HG03575 (cell line): Measurements from ENCODE around the gene B9D1.
A peak's percentile ranks its signal among the peaks of the same experiment; 100 is the strongest.

Experiments
- ATAC-seq: cut with Tn5 transposase; IDR thresholded peaks from one replicate; pipeline ENCODE4 v1.9.1; 2021; ENCODE audit not compliant: unreplicated experiment, insufficient number of reproducible peaks, low FRiP score; ENCODE audit errors: extremely low read depth

The B9D1 gene

DNA sequence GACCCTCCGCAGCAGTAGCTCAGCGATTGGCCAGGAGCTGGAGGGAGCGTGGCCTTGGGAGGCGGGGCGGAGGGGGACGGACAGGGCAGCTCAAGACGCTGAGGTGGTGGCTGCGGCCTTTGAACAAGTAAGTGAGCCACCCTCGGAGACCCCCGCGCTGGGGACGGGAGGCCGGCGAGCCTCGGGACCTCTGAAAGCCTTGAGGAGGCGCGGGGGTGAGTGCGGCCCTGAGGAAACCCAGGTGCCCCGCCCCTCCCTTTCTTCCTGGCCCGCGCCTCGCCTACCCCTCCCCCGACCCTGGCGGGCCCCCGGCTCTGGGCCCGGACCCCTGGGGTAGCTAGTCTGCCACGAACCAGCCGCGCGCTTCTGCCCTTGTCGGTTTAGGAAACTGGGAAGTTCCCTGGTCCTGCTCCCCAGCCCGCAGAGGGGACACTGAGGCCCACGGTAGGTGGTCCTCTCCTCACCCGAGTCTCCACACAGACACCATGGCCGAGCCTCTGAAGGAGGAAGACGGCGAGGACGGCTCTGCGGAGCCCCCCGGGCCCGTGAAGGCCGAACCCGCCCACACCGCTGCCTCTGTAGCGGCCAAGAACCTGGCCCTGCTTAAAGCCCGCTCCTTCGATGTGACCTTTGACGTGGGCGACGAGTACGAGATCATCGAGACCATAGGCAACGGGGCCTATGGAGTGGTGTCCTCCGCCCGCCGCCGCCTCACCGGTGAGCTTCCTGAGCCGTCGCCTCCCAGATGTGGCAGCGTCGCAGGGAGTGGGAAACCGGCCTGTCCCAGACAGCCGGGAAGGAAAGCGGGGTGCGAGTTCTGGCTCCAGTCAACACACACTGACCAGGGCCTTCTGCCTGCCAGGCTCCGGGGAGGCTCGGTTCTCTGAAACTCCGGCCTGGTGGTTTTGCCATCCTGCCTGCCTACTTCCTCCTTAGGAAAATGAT lies 16.2 kb upstream of the B9D1 start, which contains the start of gene MAPK7:
TSS of gene MAPK7 (plus strand) at position 83 of the 945 bp plus-strand sequence. CDS start at position 486, 403 bp downstream.
- ATAC-seq = no peak

DNA sequence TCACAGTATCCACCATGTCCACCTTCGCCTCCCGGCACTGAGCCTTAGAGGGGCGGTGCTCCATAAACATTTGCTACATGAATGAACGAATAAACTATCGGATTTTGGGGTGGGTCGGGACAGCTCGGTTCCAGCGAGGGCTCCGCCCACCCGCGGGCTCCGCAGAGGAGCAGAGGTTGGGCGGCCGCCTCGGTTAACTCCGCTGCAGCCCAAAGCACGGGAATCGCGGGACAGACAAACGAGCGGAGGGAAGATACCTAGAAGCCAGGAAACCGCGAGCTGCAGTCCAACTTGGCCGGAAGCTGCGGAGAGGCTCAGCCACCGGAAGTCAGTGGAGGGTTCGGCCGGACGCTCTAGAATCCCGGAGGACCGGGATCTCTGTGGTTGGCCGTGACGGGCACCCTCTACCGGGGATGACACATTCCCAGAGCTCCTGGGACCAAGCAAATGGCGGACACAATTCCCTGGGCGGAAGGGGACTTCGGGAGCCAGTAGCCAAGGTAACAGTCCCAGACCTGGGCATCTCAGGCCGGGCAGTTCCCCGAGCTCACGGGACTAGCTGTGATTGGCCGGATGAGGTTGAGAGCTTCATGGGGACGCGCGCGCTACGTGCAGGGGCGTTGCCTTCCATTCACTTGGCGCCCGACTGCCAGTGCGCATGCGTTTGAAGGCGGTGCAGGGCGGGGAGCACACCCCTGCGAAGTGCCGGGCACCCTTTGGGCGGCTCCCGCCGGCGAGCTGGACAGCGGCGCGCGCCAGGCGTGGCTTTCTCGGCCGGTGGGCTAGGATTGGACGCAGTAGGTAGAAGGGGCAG lies 15.3 kb upstream of the B9D1 start:
- peak; percentile 60 for ATAC-seq

DNA sequence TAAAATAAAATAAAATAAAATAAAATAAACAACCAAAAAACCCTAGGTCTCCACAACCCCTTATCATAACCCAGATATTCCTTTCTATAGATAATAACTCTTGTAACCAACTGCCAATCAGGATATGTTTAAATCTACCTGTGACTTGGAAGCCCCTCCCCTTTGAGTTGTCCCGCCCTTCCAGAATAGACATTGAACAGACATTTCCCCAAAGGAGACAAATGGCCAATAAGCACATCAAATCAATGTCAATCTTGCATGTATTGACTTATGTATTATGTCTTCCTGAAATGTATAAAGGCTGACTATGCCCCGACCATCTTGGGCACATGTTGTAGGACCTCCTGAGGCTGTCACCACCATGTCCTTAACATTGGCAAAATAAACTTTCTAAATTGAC lies 14.3 kb upstream of the B9D1 start:
- no peak for ATAC-seq

DNA sequence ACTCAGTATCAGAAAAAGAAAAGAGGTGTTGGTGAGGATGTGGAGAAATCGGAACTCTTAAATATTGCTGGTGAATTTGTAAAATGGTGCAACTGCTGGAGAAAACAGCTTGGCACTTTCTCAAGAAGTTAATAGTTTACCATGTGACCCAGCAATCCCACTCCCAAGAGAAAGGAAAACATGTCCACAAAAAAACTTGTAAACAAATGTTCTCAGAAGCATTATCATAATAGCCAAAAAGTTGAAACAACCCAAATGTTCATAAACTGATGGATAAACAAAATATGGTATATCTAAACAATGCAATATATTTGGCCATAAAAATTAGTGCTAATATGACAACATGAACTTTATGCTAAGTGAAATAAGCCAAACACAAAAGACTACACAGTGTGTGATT lies 13.2 kb upstream of the B9D1 start:
- no peak for ATAC-seq

DNA sequence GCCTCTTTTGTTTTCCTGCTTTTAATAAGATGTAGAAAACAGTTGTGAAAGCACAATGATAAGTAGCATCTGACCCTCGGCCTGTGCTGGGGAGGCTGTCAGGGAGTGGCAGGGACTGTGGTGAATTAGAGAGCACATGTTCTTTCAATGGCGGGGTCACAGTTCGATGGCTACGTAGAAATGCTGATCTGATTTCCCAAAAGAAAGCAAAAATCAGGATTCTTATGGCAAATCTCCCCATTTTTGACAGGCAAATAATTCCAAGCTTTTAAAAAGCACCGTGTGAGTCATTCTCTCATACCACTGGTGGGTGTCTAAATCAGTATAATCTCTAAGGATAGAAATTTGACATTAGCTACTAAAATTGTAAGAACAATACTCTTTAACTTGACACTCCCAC lies 11.6 kb upstream of the B9D1 start:
- no peak for ATAC-seq

DNA sequence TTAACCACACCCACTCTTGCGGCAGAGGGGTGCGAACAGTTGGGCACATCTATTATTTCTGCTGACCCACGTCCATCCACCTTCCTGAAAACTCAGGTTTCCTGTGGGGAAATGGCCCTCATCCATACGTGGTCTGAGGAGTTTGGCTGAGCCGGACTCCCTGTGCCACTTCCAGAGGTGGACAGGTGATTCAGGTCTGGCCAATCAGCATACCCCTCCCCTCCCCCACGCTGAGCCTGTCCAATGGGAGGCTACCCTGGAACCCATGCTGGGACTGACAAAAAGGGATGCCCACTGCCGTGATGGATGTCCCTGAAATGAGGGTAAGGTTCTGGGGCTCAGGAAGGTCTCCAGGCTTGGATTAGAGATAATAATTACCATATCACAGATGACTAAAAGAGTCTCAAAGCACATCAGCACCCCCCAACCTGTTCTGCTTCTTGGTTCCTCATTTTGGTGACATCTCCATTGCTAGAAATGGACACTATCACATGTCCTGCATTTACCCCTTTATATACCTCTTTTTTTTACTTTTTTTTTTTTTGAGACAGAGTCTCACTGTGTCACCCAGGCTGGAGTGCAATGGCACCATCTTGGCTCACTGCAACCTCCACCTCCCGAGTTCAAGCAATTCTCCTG lies 10.5 kb upstream of the B9D1 start:
- no peak for ATAC-seq

DNA sequence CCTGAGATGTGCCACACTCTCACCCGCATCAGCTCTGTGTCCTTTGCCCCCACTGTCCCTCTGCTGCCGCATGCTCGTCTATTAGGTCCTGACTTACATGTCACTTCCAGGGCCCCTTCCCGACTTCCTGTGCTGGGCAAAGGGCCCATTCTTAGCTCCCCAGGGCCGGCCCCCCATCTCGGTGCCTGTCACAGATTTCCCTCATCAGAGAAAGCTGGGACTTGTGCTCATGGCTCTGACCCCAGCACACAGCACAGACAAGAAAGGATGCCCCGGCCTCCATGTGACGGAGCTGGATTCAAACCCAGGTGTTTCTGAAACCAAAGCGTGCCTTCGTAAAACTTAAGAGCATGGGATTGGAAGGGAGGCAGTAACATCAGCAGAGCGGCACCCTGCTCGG lies 9.9 kb upstream of the B9D1 start:
- no peak for ATAC-seq

DNA sequence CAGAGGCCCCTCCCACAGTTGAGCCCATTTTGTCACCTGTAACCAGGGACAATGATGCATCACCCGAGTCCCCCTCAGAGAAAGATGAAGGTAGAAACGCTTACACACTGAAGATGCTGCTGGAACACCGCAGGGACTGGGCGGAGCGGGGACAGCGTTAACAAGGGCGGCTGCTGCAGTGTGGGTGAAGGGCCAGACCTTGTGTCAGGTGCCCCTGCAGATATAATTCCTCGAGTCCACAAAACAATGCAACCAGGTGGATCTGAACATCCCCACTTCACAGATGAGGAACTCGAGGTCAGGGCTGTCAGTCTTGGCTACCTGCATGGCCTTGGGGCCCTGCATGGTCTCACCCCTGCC lies 9.5 kb upstream of the B9D1 start:
- ATAC-seq = no peak

DNA sequence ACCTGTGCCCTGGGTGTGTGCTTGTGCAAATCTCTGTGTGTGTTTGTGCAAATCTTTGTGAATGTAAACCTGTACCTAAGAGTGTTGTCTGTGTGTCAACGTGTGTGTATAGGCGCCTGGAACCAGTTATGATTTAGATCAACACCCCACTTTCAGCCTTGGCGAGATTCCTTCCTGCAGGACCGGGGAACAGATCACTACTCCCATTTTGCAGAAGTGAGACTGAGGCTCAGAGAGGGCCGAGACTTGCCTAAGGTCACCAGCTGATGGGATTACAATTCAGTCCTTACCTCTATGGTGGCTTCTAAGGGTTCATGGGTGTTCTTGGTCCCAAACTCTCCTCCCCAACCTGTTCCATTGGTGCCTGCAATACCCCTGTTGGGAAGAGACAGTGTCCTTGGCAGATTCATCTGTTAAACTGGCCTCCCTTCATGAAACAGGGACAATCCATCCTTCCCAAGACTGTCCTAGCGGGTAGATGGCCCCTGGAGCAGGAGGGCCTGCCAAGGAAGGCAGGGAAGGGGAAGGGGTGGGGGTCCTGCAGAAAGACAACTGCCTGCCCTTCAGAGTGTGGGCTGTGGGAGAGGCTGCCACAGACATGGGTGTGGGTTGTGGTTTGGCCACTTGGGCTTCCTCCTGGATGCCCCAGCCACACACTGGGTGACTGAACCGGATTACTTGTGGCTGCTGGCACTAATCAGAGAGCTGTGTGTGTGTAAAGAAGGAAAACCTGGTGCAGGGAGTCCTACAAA lies 8.9 kb upstream of the B9D1 start:
- ATAC-seq = no peak

DNA sequence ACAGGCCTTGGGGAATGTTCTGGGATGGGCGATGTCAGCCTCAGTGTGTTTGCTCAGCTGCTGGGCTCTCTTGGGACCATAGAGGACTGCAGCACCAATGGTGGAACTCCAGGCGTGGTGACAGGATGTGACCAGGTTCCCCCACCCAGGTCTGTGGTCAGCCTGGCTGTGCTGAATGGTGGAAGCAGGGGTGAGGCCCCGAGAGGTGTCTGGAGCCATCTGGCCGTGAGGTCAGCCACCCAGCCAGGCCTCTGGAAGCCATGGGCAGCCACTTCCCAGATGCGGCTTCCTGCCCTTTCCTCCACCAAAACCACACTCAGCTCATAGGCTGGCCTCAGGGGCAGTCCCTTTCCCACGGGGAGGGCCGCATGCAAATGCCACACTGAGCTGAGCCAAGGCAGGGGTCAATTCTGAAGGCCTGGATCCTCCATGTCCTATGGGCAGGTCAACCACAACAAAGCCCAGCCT lies 8.0 kb upstream of the B9D1 start:
- ATAC-seq = no peak

DNA sequence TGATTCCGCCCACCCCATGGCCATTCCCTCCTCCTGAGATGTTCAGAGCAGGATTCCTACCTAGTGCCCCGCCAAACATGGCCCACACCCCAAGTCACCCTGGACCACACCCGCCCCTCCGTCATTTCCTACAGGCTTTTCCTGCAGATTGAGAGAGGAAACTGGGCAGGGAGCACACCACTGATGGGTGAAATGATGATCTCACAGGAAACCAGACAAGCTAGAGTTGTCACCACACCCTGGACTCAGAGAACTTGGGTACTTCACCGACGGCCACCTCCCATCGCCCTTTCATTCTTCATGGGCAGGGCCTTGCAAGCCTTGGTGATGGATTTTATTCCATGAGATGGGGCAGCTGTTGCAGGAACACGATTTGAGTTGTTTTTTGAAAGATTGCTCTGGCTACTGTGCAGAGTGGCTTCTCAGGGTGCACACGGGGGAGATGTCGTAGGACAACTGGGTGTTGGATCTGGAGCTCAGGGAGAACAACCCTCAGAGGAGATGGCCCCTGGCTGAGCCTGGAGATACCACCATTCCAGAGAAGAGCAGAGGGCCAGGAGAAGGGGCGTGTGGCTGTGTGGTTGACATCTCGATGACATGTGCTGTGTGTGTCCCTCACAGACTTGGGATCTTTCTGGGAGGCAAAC lies 7.4 kb upstream of the B9D1 start:
- no peak for ATAC-seq

DNA sequence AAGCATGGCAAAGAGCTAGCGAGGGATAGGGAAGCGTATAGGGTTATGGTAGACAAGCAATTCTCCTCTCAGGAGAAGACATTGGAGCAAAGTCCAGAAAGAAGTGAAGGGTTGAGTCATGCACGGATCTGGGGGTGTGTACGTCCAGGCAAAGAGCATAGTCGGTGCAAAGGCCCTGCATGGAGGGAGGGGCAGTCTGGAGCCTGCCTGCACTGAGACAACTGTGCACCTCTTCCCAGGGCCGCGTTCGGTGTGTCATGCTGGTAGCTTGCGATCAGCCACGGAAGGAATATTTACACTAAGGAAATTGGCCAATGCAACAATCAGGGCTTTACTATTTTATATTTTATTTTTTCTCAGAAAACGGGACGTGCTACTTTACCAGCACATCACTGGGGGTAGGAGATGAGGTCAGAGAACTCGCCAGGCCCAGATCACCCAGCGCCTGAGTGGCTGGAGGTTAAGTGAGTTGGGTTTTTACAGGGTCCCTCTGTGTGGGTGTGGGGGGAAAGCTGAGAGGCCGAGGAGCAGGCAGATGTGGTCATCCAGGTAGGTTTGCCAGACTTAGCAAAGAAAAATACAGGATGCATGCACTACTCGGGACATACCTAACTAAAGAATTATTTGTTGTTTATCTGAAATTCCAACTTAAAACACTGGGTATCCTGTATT lies 6.7 kb upstream of the B9D1 start:
- ATAC-seq = no peak

DNA sequence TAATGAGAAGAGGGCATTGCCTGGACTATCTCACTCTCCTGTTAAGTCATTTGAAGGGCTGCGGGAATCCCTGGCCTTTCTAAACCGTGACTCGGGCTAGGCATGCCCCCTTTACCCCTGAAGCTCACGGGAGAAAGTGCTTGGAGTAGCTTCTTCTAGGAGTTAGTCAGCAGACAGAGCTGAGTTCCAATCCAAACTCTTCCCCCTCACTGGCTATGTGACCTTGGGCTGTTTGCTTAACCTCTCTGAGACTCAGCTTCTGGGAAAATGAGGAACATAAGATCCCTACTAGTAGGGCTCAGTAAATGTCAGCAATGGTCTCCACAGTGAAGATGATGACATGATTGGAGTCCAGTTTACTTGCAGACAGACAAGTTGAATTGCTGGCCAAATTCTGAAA lies 5.7 kb upstream of the B9D1 start:
- no peak for ATAC-seq

DNA sequence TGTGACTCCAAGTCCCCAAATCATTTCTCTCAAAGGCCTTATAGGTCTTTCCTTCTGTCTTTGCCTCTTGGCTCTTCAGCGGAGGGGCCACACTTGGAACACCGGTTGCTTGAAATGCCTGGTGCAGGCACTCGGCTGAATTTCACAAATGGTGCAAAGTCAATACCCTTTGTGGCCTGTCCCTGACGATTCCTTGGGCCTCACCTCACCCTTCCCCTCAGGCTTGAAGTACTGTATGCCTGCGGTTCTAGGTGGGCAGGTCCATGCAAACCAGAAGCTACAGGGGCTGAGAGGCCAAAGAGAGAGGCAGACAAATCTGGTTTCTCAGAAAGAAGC lies 4.1 kb upstream of the B9D1 start:
- no peak for ATAC-seq

DNA sequence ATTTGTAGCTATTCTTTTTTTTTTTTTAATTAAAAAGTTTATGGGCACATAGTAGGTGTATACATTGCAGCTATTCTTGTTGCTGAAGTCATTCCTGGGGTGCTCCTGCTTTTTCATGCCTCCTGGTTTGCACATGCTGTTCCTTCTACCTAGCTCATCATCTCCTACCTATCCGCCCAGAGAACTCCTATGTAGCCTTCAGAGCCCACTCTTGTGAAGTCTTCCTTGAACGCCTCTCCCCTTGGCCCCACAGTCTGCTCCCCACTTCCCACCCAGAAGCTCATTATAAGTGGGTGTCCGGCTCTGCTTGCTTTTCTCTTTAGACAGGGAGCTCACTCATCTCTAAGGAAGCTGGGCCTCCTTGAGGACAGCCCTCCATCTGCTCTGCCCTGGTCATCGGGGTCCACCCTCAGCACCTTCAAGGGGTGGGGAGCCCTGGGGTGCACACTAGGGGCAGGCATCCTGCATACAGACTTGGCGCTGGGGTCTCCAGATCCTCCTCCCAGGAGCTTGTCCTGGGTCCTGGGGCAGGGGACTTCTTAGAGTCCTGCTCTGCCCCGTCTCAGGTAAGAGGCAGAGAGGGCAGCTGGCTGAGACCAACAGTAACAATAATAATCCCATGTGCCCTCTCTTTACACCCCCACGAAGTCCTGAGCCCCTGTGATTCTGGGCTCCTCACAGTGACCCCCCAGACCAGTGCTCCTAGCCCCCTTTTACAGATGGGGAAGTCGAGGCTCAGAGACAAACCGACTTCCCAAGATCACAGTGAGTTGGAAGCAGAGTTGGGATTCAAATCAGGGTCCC lies 3.5 kb upstream of the B9D1 start:
- no peak for ATAC-seq

DNA sequence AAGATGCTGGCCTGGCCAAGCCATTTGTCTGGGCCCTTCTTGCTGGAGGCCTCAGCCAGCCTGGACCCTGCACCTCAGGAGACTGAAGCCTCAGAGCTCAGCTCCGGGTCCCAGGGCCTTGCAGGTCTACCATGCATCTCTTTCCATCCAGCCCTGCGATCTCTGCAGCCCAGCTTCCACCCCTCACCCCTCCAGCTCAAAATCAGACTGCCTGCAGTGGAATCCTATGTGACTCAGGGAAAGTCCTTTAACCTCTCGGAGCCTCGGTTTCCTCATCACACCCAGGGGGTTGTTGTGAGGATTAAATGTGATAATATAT lies 2.9 kb upstream of the B9D1 start:
- ATAC-seq = no peak

DNA sequence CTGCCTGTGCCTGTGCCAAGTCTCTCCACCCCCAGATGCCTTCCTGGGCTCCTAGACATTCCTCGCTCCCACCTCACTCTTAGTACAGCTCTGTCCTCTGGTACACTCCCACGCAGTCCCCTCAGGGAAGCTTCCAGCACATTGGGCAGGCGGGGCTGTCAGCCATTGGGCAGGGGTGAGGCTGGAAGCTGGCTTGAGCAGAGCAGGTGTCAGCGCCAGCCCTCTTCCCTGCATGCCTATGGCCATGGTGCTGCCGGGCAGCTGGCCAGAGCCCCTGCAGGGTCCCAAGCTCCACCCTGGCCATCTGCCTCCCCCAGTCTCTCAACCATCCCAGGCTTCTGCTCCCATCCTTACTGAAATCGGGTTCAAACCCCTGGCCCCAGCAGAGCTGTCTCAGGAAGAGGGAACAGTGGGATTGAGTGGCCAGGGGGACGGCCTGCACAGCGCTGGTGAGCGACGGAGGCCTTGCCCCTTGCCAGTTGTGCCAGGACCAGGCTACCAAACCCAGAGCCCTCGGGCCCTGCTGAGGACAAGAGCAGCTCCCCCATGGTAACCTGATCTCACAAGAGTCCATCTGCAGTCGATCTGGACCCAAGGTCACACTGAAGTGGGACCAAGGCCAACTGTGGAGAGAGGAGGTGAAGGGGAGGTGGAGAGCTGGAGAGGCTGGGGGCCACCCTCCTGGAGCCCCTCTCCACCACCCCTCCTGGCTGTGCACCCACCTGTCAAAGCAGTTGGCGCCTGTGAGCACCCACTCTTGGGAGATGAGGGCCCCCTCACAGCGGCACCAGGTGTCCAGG lies 2.4 kb upstream of the B9D1 start:
- ATAC-seq = no peak
